ENCODE results near the gene HNRNPK. TPM values are rescaled to one million over a fixed set of nuclear protein-coding genes. Genes with fewer than 3 reads are reported as not detected.

The HNRNPK gene
- total RNA-seq, 1 donor from 2014 or later: 720 TPM

GRCh38 chr9:83992901-83993300 lies 12.9 kb upstream of the HNRNPK start:
- no peak overlapping the region for H3K27ac Mint-ChIP-seq
- DNase-seq (ENCODE audit: low spot score, unreplicated experiment): no peak
- no peak for TF ChIP-seq CTCF (IDR thresholded peaks at IDR 0.05; ENCODE audit: unreplicated experiment)
- peaks cover 12% of the 10 kb centered on the region for H3K4me1 Mint-ChIP-seq (ENCODE audit: low read depth)
- no peak overlapping the region for H3K4me3 Mint-ChIP-seq (ENCODE audit: low read depth)
- H3K9me3 Mint-ChIP-seq (ENCODE audit: low read depth): peaks cover 4% of the 10 kb centered on the region
- H3K36me3 Mint-ChIP-seq (ENCODE audit: insufficient read depth): peaks cover 14% of the 10 kb centered on the region
- no peaks in the 10 kb centered on the region for H3K27me3 Mint-ChIP-seq

GRCh38 chr9:83992407-83992806 lies 12.4 kb upstream of the HNRNPK start:
- no peak for DNase-seq (ENCODE audit: low spot score, unreplicated experiment)
- Mint-ChIP-seq H3K4me1 (ENCODE audit: low read depth) (peaks cover 13% of the 10 kb centered on the region), H3K36me3 (ENCODE audit: insufficient read depth) (peaks cover 14% of the 10 kb centered on the region), H3K9me3 (ENCODE audit: low read depth) (peaks cover 4% of the 10 kb centered on the region), H3K4me3 (ENCODE audit: low read depth) (no peak overlapping the region), H3K27ac (no peak overlapping the region), H3K27me3 (no peaks in the 10 kb centered on the region)
- no peak for TF ChIP-seq CTCF (IDR thresholded peaks at IDR 0.05; ENCODE audit: unreplicated experiment)

- no peak for DNase-seq (ENCODE audit: low spot score, unreplicated experiment)
- peaks cover 13% of the 10 kb centered on the region for H3K36me3 Mint-ChIP-seq (ENCODE audit: insufficient read depth)
- H3K4me1 Mint-ChIP-seq (ENCODE audit: low read depth): peaks cover 19% of the 10 kb centered on the region
- no peak for TF ChIP-seq CTCF (IDR thresholded peaks at IDR 0.05; ENCODE audit: unreplicated experiment)
- H3K27me3 Mint-ChIP-seq: no peaks in the 10 kb centered on the region
- no peak overlapping the region for H3K27ac Mint-ChIP-seq
- no peak overlapping the region for H3K4me3 Mint-ChIP-seq (ENCODE audit: low read depth)
- peaks cover 4% of the 10 kb centered on the region for H3K9me3 Mint-ChIP-seq (ENCODE audit: low read depth)
These were observed 11.3 kb upstream of the HNRNPK start for GRCh38 chr9:83991355-83991754.

GRCh38 chr9:83988411-83988810 lies 8.4 kb upstream of the HNRNPK start:
- Mint-ChIP-seq H3K9me3 (ENCODE audit: low read depth) (peaks cover 4% of the 10 kb centered on the region), H3K27me3 (no peaks in the 10 kb centered on the region), H3K27ac (no peak overlapping the region), H3K4me3 (ENCODE audit: low read depth) (no peak overlapping the region), H3K4me1 (ENCODE audit: low read depth) (peaks cover 21% of the 10 kb centered on the region), H3K36me3 (ENCODE audit: insufficient read depth) (peaks cover 10% of the 10 kb centered on the region)
- no peak for DNase-seq (ENCODE audit: low spot score, unreplicated experiment)
- TF ChIP-seq CTCF (IDR thresholded peaks at IDR 0.05; ENCODE audit: unreplicated experiment): no peak

- Mint-ChIP-seq H3K27ac (peak overlapping the region; percentile 21), H3K4me1 (ENCODE audit: low read depth) (peaks cover 18% of the 10 kb centered on the region), H3K27me3 (no peaks in the 10 kb centered on the region), H3K36me3 (ENCODE audit: insufficient read depth) (peaks cover 9% of the 10 kb centered on the region), H3K9me3 (ENCODE audit: low read depth) (peaks cover 4% of the 10 kb centered on the region), H3K4me3 (ENCODE audit: low read depth) (no peak overlapping the region)
- no peak for TF ChIP-seq CTCF (IDR thresholded peaks at IDR 0.05; ENCODE audit: unreplicated experiment)
- no peak for DNase-seq (ENCODE audit: low spot score, unreplicated experiment)
These were observed 7.4 kb upstream of the HNRNPK start for GRCh38 chr9:83987402-83987791.

Data from progenitor cell of endocrine pancreas (in vitro differentiated cells).